GM13976 (cell line): Measurements from ENCODE around the gene CABP4.
A peak's percentile ranks its signal among the peaks of the same experiment; 100 is the strongest.

Experiments
- DNase-seq: peaks from one replicate; pipeline ENCODE4 v3.0.0; 2012; ENCODE audit warnings: low spot score
- CTCF ChIP-seq: IDR thresholded peaks from 2 replicates; pipeline ENCODE4 v1.5.1; 2012; ENCODE audit warnings: borderline replicate concordance, mild to moderate bottlenecking; ENCODE audit not compliant: insufficient read depth; ENCODE audit errors: extremely low read depth, missing control alignments, control extremely low read depth
- in situ Hi-C: fragments of 300-500 bp; cut with MboI; formaldehyde crosslinking; loops from one replicate; pipeline ENCODE4 v1.12.0; 2022; ENCODE audit warnings: low sequenced_read_pairs, mixed read lengths, inconsistent platforms; ENCODE audit not compliant: unreplicated experiment

Gene CABP4

GRCh38 chr11:67500831-67501715, 45.9 kb downstream of the CABP4 start:
- no peak for DNase-seq
- in situ Hi-C loops: loop anchor here (10.0 kb wide), 1 partner anchor 116 kb away; no protein-coding TSS in a partner anchor

GRCh38 chr11:67501854-67502253, 46.7 kb downstream of the CABP4 start:
- no peak for DNase-seq
- no peak for TF ChIP-seq CTCF
- in situ Hi-C loops: loop anchor here (10.0 kb wide), 1 partner anchor 117 kb away; no protein-coding TSS in a partner anchor

More at GRCh38 chr11:67500831-67501715, 45.9 kb downstream of the CABP4 start:
- no peak for TF ChIP-seq CTCF

- in situ Hi-C loops: loop anchor here (10.0 kb wide), 1 partner anchor 118 kb away; no protein-coding TSS in a partner anchor
- no peak for DNase-seq
- no peak for TF ChIP-seq CTCF
Observed at GRCh38 chr11:67502328-67502979, 47.3 kb downstream of the CABP4 start.

DNA sequence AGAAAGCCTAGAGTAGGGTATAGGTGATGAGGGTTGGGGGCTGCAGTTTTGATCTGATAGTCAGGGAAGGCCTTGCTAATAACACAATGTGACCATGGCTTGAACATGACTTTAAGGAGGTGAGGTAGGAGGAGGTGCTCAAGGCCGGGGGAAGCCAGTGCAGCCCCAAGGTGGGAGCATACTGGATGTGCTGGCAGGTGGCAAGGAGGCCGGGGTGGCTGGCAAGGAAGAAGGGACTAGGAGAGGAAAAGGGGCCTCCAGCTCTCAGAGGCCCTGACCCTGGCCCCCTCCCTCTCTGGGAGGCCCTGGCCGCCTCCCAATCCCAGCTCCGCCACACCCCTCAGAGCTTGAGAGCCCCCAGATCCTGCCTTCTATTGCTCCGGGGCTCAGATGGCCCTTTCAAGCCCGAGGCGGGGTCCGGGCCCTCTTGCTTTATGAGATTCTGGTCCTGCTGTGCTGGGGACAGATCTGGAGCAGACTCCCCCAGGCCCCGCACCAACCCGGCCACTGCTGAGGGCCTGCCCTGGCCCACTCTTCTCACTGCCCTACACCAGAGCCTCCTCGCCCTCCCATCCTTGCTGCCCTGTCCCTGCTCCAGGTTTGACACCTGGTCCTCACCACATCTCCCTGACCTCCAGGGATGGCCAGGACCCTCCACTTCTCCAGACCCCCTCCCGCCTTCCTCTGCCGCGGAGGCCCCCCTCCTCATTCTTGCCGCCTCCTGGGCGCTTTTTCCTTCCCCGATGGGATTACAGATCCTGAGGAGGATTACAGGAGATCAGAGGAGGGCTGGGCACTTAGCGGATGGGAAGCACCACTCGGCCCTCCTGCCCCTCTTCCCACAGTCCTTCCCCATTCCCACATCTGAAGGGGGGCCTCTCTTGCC, 48.2 kb downstream of the CABP4 start:
- no peak for TF ChIP-seq CTCF
- no peak for DNase-seq
- in situ Hi-C loops: loop anchor here (10.0 kb wide), 1 partner anchor 119 kb away; no protein-coding TSS in a partner anchor

GRCh38 chr11:67504005-67504949, 49.1 kb downstream of the CABP4 start:
- in situ Hi-C loops: loop anchor here (10.0 kb wide), 1 partner anchor 119 kb away; no protein-coding TSS in a partner anchor
- DNase-seq: peak; percentile 72

More at GRCh38 chr11:67504005-67504949, 49.1 kb downstream of the CABP4 start:
- no peak for TF ChIP-seq CTCF
